Uterus (tissue), 2 donors: Measurements from ENCODE around the gene STRBP.

Experiments
- CTCF ChIP-seq, 4 experiments: fragments of 200-600 bp in 2 of 4; fragments of 450-650 bp in 2 of 4; sonication (generic) in 2 of 4; IDR thresholded peaks; one replicate each; pipeline ENCODE4 v1.5.1; 2016 to 2019; ENCODE audit warnings: antibody characterized with exemption in 4 of 4, mild to moderate bottlenecking in 2 of 4, moderate library complexity in 1 of 4
- POLR2A ChIP-seq, 2 donors: fragments of 450-650 bp; IDR thresholded peaks; one replicate each; pipeline ENCODE4 v1.6.1; 2016; ENCODE audit warnings: antibody characterized with exemption in 2 of 2, mild to moderate bottlenecking in 1 of 2, moderate library complexity in 1 of 2

GRCh38 chr9:123239726-123240125, 28.7 kb downstream of the STRBP start:
- TF ChIP-seq CTCF (IDR thresholded peaks at IDR 0.05) (no peak), POLR2A (IDR thresholded peaks at IDR 0.05) (no peak)
